HG02884 (cell line): ENCODE results near the gene FBN2.
"Not testable (repeated sequence)": the region's sequence is repeated elsewhere in the genome, so short reads cannot be mapped to it uniquely, and the experiment has no call there.

Experiments
- ATAC-seq: cut with Tn5 transposase; IDR thresholded peaks from one replicate; pipeline ENCODE4 v1.9.1; 2021; ENCODE audit warnings: mild to moderate bottlenecking, moderate library complexity; ENCODE audit not compliant: unreplicated experiment

Gene FBN2

GRCh38 chr5:128480158-128480557 lies 57.9 kb downstream of the FBN2 start:
- ATAC-seq = no peak

GRCh38 chr5:128478386-128479368 lies 59.4 kb downstream of the FBN2 start:
- no peak for ATAC-seq

GRCh38 chr5:128477944-128478343 lies 60.1 kb downstream of the FBN2 start:
- no peak for ATAC-seq

- ATAC-seq = no peak
Observed at GRCh38 chr5:128475693-128476092, 62.4 kb downstream of the FBN2 start.

GRCh38 chr5:128472919-128473318 lies 65.1 kb downstream of the FBN2 start:
- no peak for ATAC-seq

GRCh38 chr5:128472036-128472435 lies 66.0 kb downstream of the FBN2 start:
- no peak for ATAC-seq

- no peak for ATAC-seq
Observed at GRCh38 chr5:128470663-128471062, 67.4 kb downstream of the FBN2 start.

- ATAC-seq = no peak
Observed at GRCh38 chr5:128469912-128470311, 68.1 kb downstream of the FBN2 start.

GRCh38 chr5:128466980-128467379 lies 71.1 kb downstream of the FBN2 start:
- no peak for ATAC-seq

- ATAC-seq = no peak
Observed at GRCh38 chr5:128466554-128466953, 71.5 kb downstream of the FBN2 start.

GRCh38 chr5:128464596-128464995 lies 73.4 kb downstream of the FBN2 start:
- ATAC-seq = no peak

- no peak for ATAC-seq
Observed at GRCh38 chr5:128462330-128462729, 75.7 kb downstream of the FBN2 start.

GRCh38 chr5:128457147-128457915 lies 80.7 kb downstream of the FBN2 start:
- not testable (repeated sequence) for ATAC-seq

- ATAC-seq = no peak
Observed at GRCh38 chr5:128455841-128456361, 82.1 kb downstream of the FBN2 start.

GRCh38 chr5:128453121-128453520 lies 84.9 kb downstream of the FBN2 start:
- no peak for ATAC-seq

GRCh38 chr5:128447224-128447623 lies 90.8 kb downstream of the FBN2 start:
- not testable (repeated sequence) for ATAC-seq

GRCh38 chr5:128441941-128442350 lies 96.1 kb downstream of the FBN2 start:
- ATAC-seq = no peak

GRCh38 chr5:128441165-128441564 lies 96.9 kb downstream of the FBN2 start:
- ATAC-seq = no peak

GRCh38 chr5:128436749-128437188 lies 101.3 kb downstream of the FBN2 start:
- no peak for ATAC-seq

- ATAC-seq = no peak
Observed at GRCh38 chr5:128435861-128436260, 102.2 kb downstream of the FBN2 start.

- ATAC-seq = no peak
Observed at GRCh38 chr5:128434993-128435392, 103.1 kb downstream of the FBN2 start.
